HG02981 (cell line): ENCODE measurements around the gene NFIC.
"Not testable (repeated sequence)": the region's sequence is repeated elsewhere in the genome, so short reads cannot be mapped to it uniquely, and the experiment has no call there.

Experiments used
- ATAC-seq: cut with Tn5 transposase; IDR thresholded peaks from one replicate; pipeline ENCODE4 v1.9.1; 2021; ENCODE audit warnings: mild to moderate bottlenecking, moderate library complexity; ENCODE audit not compliant: unreplicated experiment

The NFIC gene

GRCh38 chr19:3370728-3371591 is 4.6 kb downstream of the NFIC start:
- no peak for ATAC-seq

GRCh38 chr19:3372413-3372812 is 6.0 kb downstream of the NFIC start:
- ATAC-seq, result no peak

GRCh38 chr19:3373971-3374368 is 7.6 kb downstream of the NFIC start:
- ATAC-seq, result no peak

GRCh38 chr19:3374369-3375112 is 8.2 kb downstream of the NFIC start:
- no peak for ATAC-seq

- no peak for ATAC-seq
Measured at GRCh38 chr19:3375221-3376090, 9.1 kb downstream of the NFIC start.

- ATAC-seq, result not testable (repeated sequence)
Measured at GRCh38 chr19:3376091-3376455, 9.7 kb downstream of the NFIC start.

- ATAC-seq, result no peak
Measured at GRCh38 chr19:3378352-3379150, 12.2 kb downstream of the NFIC start.

- no peak for ATAC-seq
Measured at GRCh38 chr19:3380829-3381228, 14.4 kb downstream of the NFIC start.

- ATAC-seq, result no peak
Measured at GRCh38 chr19:3381701-3382372, 15.5 kb downstream of the NFIC start.

GRCh38 chr19:3382460-3383100 is 16.2 kb downstream of the NFIC start:
- ATAC-seq, result no peak

GRCh38 chr19:3383121-3383722 is 16.8 kb downstream of the NFIC start:
- no peak for ATAC-seq

- ATAC-seq, result no peak
Measured at GRCh38 chr19:3386447-3387234, 20.3 kb downstream of the NFIC start.

- no peak for ATAC-seq
Measured at GRCh38 chr19:3387645-3388589, 21.5 kb downstream of the NFIC start.

GRCh38 chr19:3389446-3389778 is 23.0 kb downstream of the NFIC start:
- ATAC-seq, result no peak

- ATAC-seq, result no peak
Measured at GRCh38 chr19:3389876-3390371, 23.5 kb downstream of the NFIC start.

GRCh38 chr19:3391911-3392310 is 25.5 kb downstream of the NFIC start:
- ATAC-seq, result not testable (repeated sequence)

GRCh38 chr19:3392480-3392879 is 26.1 kb downstream of the NFIC start:
- no peak for ATAC-seq
